ENCODE results near the gene AKAP13.
A peak's percentile ranks its signal among the peaks of the same experiment; 100 is the strongest.

Gene AKAP13

DNA sequence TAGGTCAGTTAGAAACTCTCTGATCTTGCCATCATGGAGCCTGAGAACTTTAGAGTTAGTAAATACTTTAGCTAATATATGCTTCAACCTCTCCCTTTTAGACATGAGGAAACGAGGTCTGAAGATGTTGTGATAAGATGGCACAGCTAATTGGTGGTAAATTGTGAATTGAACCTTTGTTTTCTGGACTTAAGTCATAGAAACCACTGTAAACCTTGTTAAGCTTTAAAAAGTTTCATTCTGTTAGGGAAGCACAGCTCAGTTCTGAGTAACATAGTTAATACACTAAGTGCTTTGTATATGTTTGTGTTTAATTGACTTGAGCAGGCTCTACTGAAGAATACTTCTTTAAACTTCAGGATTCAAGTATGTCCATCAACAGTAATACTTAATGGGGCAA is 108.6 kb downstream of the AKAP13 start:
- no peak for FAIRE-seq
- TF ChIP-seq, protein P1, sequence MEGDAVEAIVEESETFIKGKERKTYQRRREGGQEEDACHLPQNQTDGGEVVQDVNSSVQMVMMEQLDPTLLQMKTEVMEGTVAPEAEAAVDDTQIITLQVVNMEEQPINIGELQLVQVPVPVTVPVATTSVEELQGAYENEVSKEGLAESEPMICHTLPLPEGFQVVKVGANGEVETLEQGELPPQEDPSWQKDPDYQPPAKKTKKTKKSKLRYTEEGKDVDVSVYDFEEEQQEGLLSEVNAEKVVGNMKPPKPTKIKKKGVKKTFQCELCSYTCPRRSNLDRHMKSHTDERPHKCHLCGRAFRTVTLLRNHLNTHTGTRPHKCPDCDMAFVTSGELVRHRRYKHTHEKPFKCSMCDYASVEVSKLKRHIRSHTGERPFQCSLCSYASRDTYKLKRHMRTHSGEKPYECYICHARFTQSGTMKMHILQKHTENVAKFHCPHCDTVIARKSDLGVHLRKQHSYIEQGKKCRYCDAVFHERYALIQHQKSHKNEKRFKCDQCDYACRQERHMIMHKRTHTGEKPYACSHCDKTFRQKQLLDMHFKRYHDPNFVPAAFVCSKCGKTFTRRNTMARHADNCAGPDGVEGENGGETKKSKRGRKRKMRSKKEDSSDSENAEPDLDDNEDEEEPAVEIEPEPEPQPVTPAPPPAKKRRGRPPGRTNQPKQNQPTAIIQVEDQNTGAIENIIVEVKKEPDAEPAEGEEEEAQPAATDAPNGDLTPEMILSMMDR (IDR thresholded peaks at IDR 0.05; ENCODE audit: insufficient read depth, missing control alignments) = no peak
- DNase-seq (ENCODE audit: insufficient read length, low spot score) = no peak

GRCh38 chr15:85489773-85490493 is 109.5 kb downstream of the AKAP13 start:
- no peak for DNase-seq (ENCODE audit: insufficient read length, low spot score)
- TF ChIP-seq, protein P1 (IDR thresholded peaks at IDR 0.05; ENCODE audit: insufficient read depth, missing control alignments) = no peak
- FAIRE-seq = no peak

GRCh38 chr15:85490856-85491255 is 110.5 kb downstream of the AKAP13 start:
- DNase-seq (ENCODE audit: insufficient read length, low spot score) = no peak
- TF ChIP-seq, protein P1 (IDR thresholded peaks at IDR 0.05; ENCODE audit: insufficient read depth, missing control alignments) = no peak
- peak; percentile 87 for FAIRE-seq

DNA sequence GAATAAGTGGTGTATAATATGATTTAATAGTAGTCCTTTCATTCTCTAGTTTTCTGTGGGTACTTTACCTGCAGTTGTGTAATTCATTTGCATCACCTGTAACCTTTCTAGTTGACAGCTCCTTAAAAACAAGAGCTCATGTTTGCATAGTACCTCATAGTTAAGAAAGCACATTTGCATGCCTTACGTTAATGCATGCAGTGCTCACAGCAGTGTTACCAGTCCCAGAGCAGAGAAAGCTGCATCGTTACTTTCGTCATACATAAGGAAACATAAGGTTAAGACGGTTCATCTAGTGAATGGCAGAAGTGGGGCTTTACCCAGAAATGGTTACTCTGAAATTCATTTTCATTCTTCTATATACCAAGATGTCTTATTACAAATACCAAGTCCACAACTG is 111.3 kb downstream of the AKAP13 start:
- peak; percentile 55 for FAIRE-seq

DNA sequence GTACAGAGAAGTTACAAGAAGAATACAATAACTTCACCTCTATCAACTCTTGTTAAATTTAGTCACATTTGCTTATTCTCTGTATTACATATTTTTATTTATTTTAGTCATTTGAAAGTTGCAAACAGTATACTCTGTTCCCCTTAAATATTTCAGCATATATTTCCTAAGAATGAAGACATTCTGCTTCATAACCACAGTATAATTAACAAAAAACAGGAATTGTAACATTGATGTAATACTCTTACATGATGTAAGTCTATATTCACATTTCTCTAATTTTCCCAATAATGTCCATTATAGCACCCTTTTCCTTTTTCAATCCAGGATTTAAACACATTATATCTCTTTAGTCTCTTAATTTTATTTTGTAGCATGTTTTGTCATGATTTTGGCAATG is 112.0 kb downstream of the AKAP13 start:
- no peak for DNase-seq (ENCODE audit: insufficient read length, low spot score)
- peak; percentile 21 for FAIRE-seq
- TF ChIP-seq, protein P1 (IDR thresholded peaks at IDR 0.05; ENCODE audit: insufficient read depth, missing control alignments) = no peak

More for the DNA sequence above, 111.3 kb downstream of the AKAP13 start:
- no peak for DNase-seq (ENCODE audit: insufficient read length, low spot score)
- TF ChIP-seq, protein P1 (IDR thresholded peaks at IDR 0.05; ENCODE audit: insufficient read depth, missing control alignments) = no peak

- FAIRE-seq (peak; percentile 69), DNase-seq (ENCODE audit: insufficient read length, low spot score) (no peak)
Measured at GRCh38 chr15:85493260-85493659, 112.9 kb downstream of the AKAP13 start.

More at GRCh38 chr15:85493260-85493659, 112.9 kb downstream of the AKAP13 start:
- TF ChIP-seq, protein P1 (IDR thresholded peaks at IDR 0.05; ENCODE audit: insufficient read depth, missing control alignments) = no peak

Measured in D721Med (cell line).